ENCODE results near the gene KIF26A.

GRCh38 chr14:104093366-104094055 is 44.9 kb upstream of the KIF26A start:
- no peak for TF ChIP-seq CTCF (IDR thresholded peaks at IDR 0.05)
- TF ChIP-seq POLR2A (IDR thresholded peaks at IDR 0.05) = no peak
